A549 (cell line): ENCODE data around the gene UBL7. TPM values are rescaled to one million over a fixed set of nuclear protein-coding genes. Genes with fewer than 3 reads are reported as not detected.

Experiments
- ATAC-seq, 2 experiments: fragments of 200-7000 bp in 1 of 2; fragments of >200 bp in 1 of 2; cut with Nextera tagmentation in 1 of 2; cut with Tn5 transposase in 1 of 2; 3 replicates each; pipeline versions ENCODE4 v1.8.0 to v1.9.1; 2018 to 2020; ENCODE audit warnings: mild to moderate bottlenecking in 1 of 2, moderate library complexity in 1 of 2
- CTCF ChIA-PET: fragments of 300-600 bp; sonication (Branson Sonifier 250); formaldehyde crosslinking; extraction: SDS; loops from one replicate; lab custom pipeline; 2021; ENCODE audit warnings: antibody characterized with exemption, inconsistent platforms; lab: Yijun Ruan, JAX
- POLR2A ChIA-PET: fragments of 350-600 bp; formaldehyde crosslinking; extraction: SDS; loops from one replicate; lab custom pipeline; 2021; ENCODE audit warnings: antibody characterized with exemption, inconsistent platforms; lab: Yijun Ruan, JAX
- DNase-seq, 2 experiments: peaks; one replicate each; pipeline versions ENCODE4 v3.0.0 to v3.0.0-alpha.2; 2011 to 2016; ENCODE audit warnings: low read depth in 1 of 2, low spot score in 1 of 2
- FAIRE-seq: peaks from 2 replicates; lab custom pipeline; 2011; peaks lifted over from hg19 to GRCh38; lab: Jason Lieb, UNC
- H3K27ac ChIP-seq, 2 experiments: fragments of >200 bp; sonication (Bioruptor Twin); formaldehyde crosslinking; 3 replicates each; pipeline ENCODE4 v1.5.1; 2016 to 2017
- H3K4me1 ChIP-seq: fragments of >200 bp; sonication (Bioruptor Twin); formaldehyde crosslinking; 3 replicates; pipeline ENCODE4 v1.6.1; 2016
- H3K4me2 ChIP-seq: fragments of >200 bp; sonication (Bioruptor Twin); formaldehyde crosslinking; 3 replicates; pipeline ENCODE4 v1.6.1; 2016
- H3K4me3 ChIP-seq: fragments of >200 bp; sonication (Bioruptor Twin); formaldehyde crosslinking; 3 replicates; pipeline ENCODE4 v1.5.1; 2016
- H3K9me3 ChIP-seq: fragments of >200 bp; sonication (Bioruptor Twin); formaldehyde crosslinking; 3 replicates; pipeline ENCODE4 v1.6.1; 2016
- BHLHE40 ChIP-seq: IDR thresholded peaks from 2 replicates; pipeline ENCODE4 v1.6.1; 2012; ENCODE audit warnings: low read depth, low read length, inconsistent platforms
- CBX2 ChIP-seq: fragments of 200-600 bp; sonication (generic); IDR thresholded peaks from 2 replicates; pipeline ENCODE4 v1.6.1; 2016; ENCODE audit warnings: low read depth, mild to moderate bottlenecking, borderline replicate concordance
- CHD4 ChIP-seq: fragments of 200-600 bp; sonication (generic); IDR thresholded peaks from 2 replicates; pipeline ENCODE4 v1.6.1; 2016; ENCODE audit warnings: antibody characterized with exemption, mild to moderate bottlenecking, borderline replicate concordance
- EHF ChIP-seq: fragments of 250-450 bp; sonication (Bioruptor Pico); IDR thresholded peaks from 2 replicates; pipeline ENCODE4 v1.5.0; 2020; ENCODE audit warnings: mild to moderate bottlenecking
- ELK1 ChIP-seq: fragments of 150-350 bp; IDR thresholded peaks from 2 replicates; pipeline ENCODE4 v1.6.1; 2014; ENCODE audit warnings: low read depth, mild to moderate bottlenecking, low read length
- EP300 ChIP-seq, 2 experiments: fragments of >200 bp; sonication (Bioruptor Twin); formaldehyde crosslinking; IDR thresholded peaks; 2 replicates in 1 of 2; 3 replicates in 1 of 2; pipeline ENCODE4 v1.6.1; 2016 to 2017
- ESRRA ChIP-seq: fragments of 150-350 bp; IDR thresholded peaks from 2 replicates; pipeline ENCODE4 v1.6.1; 2014; ENCODE audit warnings: mild to moderate bottlenecking, low read length, borderline replicate concordance
- FOSB ChIP-seq: fragments of 250-450 bp; sonication (Bioruptor Pico); IDR thresholded peaks from 2 replicates; pipeline ENCODE4 v1.5.0; 2020; ENCODE audit warnings: mild to moderate bottlenecking, moderate library complexity
- FOXS1 ChIP-seq: fragments of 250-450 bp; sonication (Bioruptor Pico); IDR thresholded peaks from 2 replicates; pipeline ENCODE4 v1.5.0; 2020; ENCODE audit warnings: mild to moderate bottlenecking, moderate library complexity
- NFE2L2 ChIP-seq: fragments of 150-350 bp; conservative IDR thresholded peaks from 2 replicates; pipeline ENCODE4 v1.6.1; 2014; ENCODE audit warnings: low read length
- NR3C1 ChIP-seq: fragments of >200 bp; sonication (Bioruptor Twin); formaldehyde crosslinking; IDR thresholded peaks from 3 replicates; pipeline ENCODE4 v1.6.1; 2017
- PHF8 ChIP-seq: fragments of 200-600 bp; sonication (generic); IDR thresholded peaks from 2 replicates; pipeline ENCODE4 v1.6.1; 2016; ENCODE audit warnings: low read depth, mild to moderate bottlenecking, antibody characterized with exemption, moderate library complexity, borderline replicate concordance
- POLR2A ChIP-seq: IDR thresholded peaks from 2 replicates; pipeline ENCODE4 v1.6.1; 2012; ENCODE audit warnings: mild to moderate bottlenecking, low read length
- REST ChIP-seq: fragments of 200-600 bp; sonication (generic); IDR thresholded peaks from 2 replicates; pipeline ENCODE4 v1.6.1; 2016; ENCODE audit warnings: antibody characterized with exemption, mild to moderate bottlenecking, moderate library complexity
- SMC3 ChIP-seq: fragments of >200 bp; sonication (Bioruptor Twin); formaldehyde crosslinking; IDR thresholded peaks from 3 replicates; pipeline ENCODE4 v1.6.1; 2018; ENCODE audit warnings: inconsistent platforms
- SREBF2 ChIP-seq: fragments of 450-650 bp; IDR thresholded peaks from 2 replicates; pipeline ENCODE4 v1.6.1; 2014; ENCODE audit warnings: mild to moderate bottlenecking, moderate library complexity
- ZNF302 ChIP-seq: fragments of 250-450 bp; sonication (Bioruptor Pico); IDR thresholded peaks from 2 replicates; pipeline ENCODE4 v1.9.0; 2021; ENCODE audit warnings: inconsistent platforms, mild to moderate bottlenecking, moderate library complexity
- ZSCAN20 ChIP-seq: fragments of 250-450 bp; sonication (Bioruptor Pico); IDR thresholded peaks from 2 replicates; pipeline ENCODE4 v1.8.0; 2022; ENCODE audit warnings: mild to moderate bottlenecking, moderate library complexity
- WGBS: methylation state at CpG from one replicate; pipeline ENCODE4 v1.1.6; 2017; ENCODE audit errors: missing lambda C conversion rate; 5-methylcytosine and 5-hydroxymethylcytosine counted together
- polyA plus RNA-seq, 4 experiments: library from polyadenylated mRNA; depleted of rRNA in 3 of 4; stranded (reverse); fragments of >200 nt; fragmentation: RNase III in 1 of 4; extraction: RNeasy Plus Mini Kit Qiagen cat#74134 plus additional on column Dnase treatment in 1 of 4; gene quantifications; 2 replicates in 3 of 4; 3 replicates in 1 of 4; pipeline ENCODE4 v1.2.3, GENCODE V29; 2011 to 2017
- TF ChIP-seq, protein P1 (sequence below): IDR thresholded peaks from 2 replicates; pipeline ENCODE4 v1.6.1; 2012
- TF ChIP-seq, protein P2 (sequence below): fragments of >200 bp; sonication (Bioruptor Twin); formaldehyde crosslinking; IDR thresholded peaks from 3 replicates; pipeline ENCODE4 v1.6.1; 2016
- TF ChIP-seq, protein P3 (sequence below): IDR thresholded peaks from 2 replicates; pipeline ENCODE4 v1.6.1; 2012

The UBL7 gene
- polyA plus RNA-seq, 2 of the 4 experiments (the other 2 are of a cell fraction): 32.6 to 48.5 TPM

DNA sequence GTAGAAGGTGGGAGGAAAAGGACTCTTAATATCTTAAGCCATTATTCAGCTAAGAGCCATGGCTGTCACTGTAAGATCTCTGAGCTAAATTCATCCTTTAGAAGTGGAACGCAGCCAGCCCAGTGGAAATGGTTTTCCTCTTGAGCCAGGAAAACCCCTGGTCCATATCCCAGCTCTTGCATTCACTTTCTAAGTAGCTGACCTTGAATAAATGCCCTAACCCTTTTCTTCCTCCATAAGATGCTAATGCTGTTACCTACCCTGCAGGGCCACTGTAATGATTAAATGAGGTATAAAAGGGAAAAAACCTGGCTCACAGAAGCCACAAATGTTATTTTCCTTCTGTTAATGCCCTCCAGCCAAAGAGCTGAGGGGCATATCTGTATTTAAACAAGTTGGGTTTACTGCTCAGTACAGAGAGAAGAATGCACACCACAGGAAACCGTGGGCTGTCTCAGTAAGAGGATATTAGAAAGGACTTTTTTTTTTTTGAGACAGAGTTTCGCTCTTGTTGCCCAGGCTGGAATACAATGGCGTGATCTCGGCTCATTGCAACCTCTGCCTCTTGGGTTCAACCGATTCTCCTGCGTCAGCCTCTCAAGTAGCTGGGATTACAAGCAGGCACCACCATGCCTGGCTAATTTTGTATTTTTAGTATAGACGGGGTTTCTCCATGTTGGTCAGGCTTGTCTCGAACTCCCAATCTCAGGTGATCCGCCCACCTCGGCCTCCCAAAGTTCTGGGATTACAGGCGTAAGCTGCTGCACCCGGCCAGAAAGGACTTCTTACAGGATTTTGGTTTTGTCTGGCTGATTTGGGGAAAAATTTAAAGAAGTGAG lies 6.8 kb downstream of the UBL7 start:
- H3K4me2 ChIP-seq: no peak overlapping the region
- ATAC-seq: no peak
- H3K4me3 ChIP-seq: no peak overlapping the region
- CTCF ChIA-PET: interaction anchor here (0.9 to 2.6 kb wide), 4 partner anchors 13 to 81 kb away, joined by 3 to 6 read pairs (median 3); no protein-coding TSS in a partner anchor
- no peak for DNase-seq
- no peak for FAIRE-seq
- TF ChIP-seq ELK1 (no peak), ZNF302 (no peak), REST (no peak), BHLHE40 (no peak), CBX2 (no peak), CHD4 (no peak), ZSCAN20 (CRISPR knock-in tag) (no peak), EHF (CRISPR knock-in tag) (no peak), NFE2L2 (no peak)
- TF ChIP-seq, protein P1, sequence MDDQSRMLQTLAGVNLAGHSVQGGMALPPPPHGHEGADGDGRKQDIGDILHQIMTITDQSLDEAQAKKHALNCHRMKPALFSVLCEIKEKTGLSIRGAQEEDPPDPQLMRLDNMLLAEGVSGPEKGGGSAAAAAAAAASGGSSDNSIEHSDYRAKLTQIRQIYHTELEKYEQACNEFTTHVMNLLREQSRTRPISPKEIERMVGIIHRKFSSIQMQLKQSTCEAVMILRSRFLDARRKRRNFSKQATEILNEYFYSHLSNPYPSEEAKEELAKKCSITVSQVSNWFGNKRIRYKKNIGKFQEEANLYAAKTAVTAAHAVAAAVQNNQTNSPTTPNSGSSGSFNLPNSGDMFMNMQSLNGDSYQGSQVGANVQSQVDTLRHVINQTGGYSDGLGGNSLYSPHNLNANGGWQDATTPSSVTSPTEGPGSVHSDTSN: no peak
- WGBS: 84% methylated on average over 13 of the region's 13 CpGs
- POLR2A ChIA-PET: no interaction called here
- H3K27ac ChIP-seq: no peak overlapping the region
- no peaks in the 10 kb centered on the region for H3K9me3 ChIP-seq
- H3K4me1 ChIP-seq: no peaks in the 10 kb centered on the region

DNA sequence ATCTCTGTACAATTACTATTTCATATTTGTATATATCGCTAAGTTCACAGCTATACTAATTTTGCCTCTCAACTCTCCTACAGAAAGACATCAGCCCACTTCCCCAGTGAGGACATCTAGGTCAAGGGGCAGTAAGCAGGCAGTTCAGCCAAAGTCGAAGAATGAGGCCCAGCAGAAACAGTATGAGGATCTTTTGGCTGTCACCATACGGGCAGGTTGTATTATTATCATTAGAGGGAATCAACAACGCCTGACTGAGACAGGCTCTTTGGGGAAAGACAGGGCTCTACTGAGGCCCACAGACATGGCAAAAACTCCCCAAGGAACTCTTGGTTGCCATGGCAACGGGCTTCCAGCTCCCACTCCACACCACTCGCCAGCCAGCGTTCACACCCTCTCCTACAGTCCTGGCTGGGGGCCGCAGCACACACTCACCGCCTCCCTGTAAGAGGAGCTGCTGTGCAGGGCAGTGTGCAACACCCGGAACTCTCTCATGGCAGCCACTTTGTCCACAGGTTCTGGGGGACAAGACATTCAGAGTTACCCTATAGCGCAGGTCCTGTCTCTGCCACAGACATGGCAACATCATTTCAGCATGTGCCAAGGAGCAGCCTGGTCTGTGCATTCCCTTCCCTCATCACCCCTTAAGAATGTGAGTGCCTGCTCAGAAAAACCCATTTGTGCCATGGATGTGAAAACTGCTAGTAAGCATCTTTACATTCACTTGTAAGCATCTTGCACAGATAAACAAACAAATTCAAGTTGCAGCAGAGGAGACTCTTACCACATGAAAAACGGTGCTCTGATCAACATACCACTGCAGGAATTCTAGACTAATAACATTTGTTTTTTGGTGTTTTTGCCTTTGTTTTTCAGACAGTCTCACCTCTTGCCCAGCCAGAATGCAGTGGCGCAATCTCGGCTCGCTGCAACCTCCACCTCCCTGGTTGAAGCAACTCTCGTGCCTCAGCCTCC lies 8.8 kb downstream of the UBL7 start:
- TF ChIP-seq NFE2L2: no peak
- POLR2A ChIA-PET: no interaction called here
- ATAC-seq (no peak), FAIRE-seq (no peak), DNase-seq (no peak)
- H3K4me2 ChIP-seq: no peak overlapping the region
- H3K27ac ChIP-seq: no peak overlapping the region
- 81% methylated on average over 16 of the region's 16 CpGs for WGBS
- no peaks in the 10 kb centered on the region for H3K4me1 ChIP-seq
- no peak overlapping the region for H3K4me3 ChIP-seq
- no peaks in the 10 kb centered on the region for H3K9me3 ChIP-seq
- CTCF ChIA-PET: interaction anchor here (0.8 to 36.0 kb wide), 4 partner anchors 9 to 74 kb away, joined by 3 to 681 read pairs (median 28); partner anchors contain the start of gene CYP11A1

- POLR2A ChIA-PET: no interaction called here
Measured at GRCh38 chr15:74451322-74451721, 9.6 kb downstream of the UBL7 start.

More at GRCh38 chr15:74451322-74451721, 9.6 kb downstream of the UBL7 start:
- H3K4me1 ChIP-seq: no peaks in the 10 kb centered on the region
- H3K4me2 ChIP-seq: no peak overlapping the region
- TF ChIP-seq EP300 (IDR thresholded peaks at IDR 0.05): no peak
- TF ChIP-seq SREBF2: no peak
- TF ChIP-seq, protein P2, sequence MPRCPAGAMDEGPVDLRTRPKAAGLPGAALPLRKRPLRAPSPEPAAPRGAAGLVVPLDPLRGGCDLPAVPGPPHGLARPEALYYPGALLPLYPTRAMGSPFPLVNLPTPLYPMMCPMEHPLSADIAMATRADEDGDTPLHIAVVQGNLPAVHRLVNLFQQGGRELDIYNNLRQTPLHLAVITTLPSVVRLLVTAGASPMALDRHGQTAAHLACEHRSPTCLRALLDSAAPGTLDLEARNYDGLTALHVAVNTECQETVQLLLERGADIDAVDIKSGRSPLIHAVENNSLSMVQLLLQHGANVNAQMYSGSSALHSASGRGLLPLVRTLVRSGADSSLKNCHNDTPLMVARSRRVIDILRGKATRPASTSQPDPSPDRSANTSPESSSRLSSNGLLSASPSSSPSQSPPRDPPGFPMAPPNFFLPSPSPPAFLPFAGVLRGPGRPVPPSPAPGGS: no peak
- TF ChIP-seq BHLHE40: no peak
- TF ChIP-seq FOXS1 (CRISPR knock-in tag): no peak
- no peak for TF ChIP-seq PHF8
- TF ChIP-seq FOSB (CRISPR knock-in tag): no peak
- no peak for TF ChIP-seq NR3C1
- TF ChIP-seq ESRRA: no peak
- TF ChIP-seq, protein P3, sequence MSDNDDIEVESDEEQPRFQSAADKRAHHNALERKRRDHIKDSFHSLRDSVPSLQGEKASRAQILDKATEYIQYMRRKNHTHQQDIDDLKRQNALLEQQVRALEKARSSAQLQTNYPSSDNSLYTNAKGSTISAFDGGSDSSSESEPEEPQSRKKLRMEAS: no peak
- no peak for TF ChIP-seq SMC3
- TF ChIP-seq POLR2A: no peak
- TF ChIP-seq, all 56 proteins: peak for 0
- Histone ChIP-seq H3K27ac (no peak overlapping the region), H3K4me3 (no peak overlapping the region), H3K9me3 (no peaks in the 10 kb centered on the region)
- DNase-seq (no peak), ATAC-seq (no peak), FAIRE-seq (no peak)
- 89% methylated on average over 2 of the region's 2 CpGs for WGBS
- CTCF ChIA-PET: interaction anchor here (0.8 to 36.0 kb wide), 6 partner anchors 9 to 73 kb away, joined by 3 to 681 read pairs (median 6); partner anchors contain the start of genes CYP11A1 and UBL7
